HG03175 (cell line): ENCODE measurements around the gene C13orf42.
A peak's percentile ranks its signal among the peaks of the same experiment; 100 is the strongest.

ENCODE experiments used
- ATAC-seq: cut with Tn5 transposase; IDR thresholded peaks from one replicate; pipeline ENCODE4 v1.9.1; 2021; ENCODE audit warnings: mild to moderate bottlenecking, moderate library complexity; ENCODE audit not compliant: unreplicated experiment

C13orf42 gene

DNA sequence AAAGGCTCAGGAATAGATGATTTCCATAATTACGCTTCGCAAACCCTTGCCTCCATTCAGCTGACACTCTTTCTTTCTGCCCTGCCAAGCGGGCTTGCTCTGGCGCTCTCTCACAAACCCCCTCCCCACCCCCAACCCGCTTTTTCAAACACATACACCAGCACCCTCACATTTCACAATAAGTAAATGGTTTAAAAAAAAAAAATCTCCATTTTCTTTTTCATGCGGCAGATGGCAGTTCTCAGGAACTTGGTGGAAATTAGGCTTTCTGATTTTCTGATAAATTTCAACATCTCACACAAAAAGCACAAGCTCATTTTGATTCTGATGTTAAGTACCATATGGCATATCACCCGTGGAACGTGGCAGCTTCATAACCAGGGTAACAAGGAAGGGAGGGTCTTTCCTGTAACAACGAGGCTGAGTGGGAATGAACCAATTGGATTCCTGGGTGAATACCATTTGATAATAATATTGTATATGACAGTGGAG, 43.8 kb downstream of the C13orf42 start:
- no peak for ATAC-seq

DNA sequence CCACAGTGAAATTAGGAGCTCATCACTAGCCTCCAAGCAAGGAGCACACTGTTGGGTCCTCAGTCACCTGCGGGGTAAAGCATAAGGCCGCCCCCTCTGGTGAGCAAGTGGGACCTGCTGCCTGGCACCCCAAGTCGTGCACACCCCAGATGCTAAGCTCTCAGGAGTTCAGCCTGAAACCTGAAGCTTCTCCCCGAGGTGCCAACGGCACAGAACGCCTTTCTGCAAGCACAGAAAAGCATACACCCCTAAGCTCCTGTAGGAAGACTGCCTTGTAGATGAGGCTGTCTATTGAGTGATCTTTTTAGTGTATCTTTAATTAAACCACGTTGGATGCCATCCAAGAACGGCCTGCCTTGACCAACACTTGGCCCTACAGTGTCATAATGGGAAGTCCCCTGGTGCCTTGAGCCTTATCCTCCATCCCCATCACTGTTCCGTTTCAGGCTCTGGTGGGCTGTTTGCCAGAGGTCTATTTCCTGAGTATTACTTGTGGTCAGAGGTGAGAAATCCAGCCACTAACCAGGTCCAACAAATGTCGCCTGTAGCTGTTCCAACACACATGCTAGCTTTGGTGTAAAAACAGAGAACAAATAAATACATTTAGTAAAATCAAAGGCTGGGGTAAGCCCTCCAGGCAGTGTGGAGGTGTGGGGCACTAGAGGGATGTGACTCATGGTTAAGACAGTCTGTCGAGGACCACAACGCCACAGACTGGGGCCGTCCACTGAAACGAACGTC, 44.8 kb downstream of the C13orf42 start:
- peak; percentile 40 for ATAC-seq

DNA sequence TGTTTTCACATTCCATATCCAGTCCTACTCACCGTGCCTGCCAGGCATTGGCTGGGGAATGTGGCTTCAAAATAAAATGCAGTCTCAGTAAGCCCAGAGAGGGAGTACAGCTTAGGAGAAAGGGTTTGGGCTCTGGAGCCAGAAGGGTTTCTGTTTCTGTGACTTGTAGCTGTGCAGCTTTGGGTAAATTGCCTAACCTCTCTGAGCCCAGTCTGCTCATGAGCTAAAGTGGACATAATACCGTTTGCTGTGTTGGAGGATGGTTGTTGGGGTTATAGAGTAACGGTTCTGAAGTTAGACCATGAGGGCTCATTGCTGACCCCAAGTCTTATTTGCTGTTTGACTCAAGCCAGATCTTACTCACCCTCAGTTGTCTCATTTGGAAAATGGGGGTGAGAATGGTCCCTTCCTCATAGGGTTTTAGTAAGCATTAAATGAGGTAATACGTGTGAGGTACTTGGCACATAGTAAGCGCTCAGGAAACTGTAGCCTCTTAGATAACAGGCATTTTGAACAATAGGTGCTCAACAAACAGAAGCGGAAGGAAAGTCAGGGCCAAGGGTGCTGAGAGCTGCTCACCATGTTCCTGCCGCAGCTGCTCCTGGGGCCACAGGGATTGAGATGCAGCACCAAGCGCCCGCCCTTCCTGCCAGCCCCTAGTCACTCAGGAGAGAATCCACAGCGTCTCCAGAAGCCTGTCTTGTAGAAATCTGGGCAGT, 45.5 kb downstream of the C13orf42 start:
- no peak for ATAC-seq

DNA sequence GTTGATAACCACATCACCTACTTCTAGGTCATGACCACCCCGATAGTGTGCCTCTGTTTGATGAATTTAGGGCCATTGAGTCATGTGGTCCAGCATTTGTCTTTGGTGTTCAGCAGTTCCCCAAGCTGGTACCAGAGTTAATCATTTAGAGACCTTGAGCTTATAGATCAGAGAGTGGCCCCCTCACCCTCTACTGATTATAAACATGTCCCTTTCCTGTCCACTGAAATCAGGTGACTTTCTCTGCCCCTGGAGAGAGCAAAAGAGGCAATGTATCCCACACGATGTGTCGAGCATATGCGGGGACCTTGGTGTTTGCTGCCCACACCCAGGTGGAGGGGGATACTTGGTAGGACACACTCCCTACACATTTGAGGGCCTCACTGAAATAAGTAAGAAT, 46.3 kb downstream of the C13orf42 start:
- ATAC-seq = no peak

DNA sequence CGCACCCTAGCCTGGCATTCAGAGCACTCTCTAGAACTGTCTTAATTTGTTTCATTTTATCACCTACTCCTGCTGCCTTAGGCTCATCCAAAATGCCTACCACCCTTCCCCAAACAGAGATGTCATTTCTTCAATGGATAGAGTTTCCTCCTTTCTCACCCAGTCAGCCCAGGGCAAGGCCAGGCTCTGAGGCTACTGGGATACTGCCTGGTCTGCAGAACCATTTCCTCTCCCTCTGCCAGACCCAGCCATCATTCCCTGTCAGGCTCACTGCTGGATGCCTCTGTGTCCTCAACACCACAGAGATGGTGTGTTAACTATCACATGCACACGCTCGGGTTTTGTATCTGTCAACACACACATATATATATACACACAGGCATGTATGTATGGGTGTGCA, 47.2 kb downstream of the C13orf42 start:
- ATAC-seq = no peak

DNA sequence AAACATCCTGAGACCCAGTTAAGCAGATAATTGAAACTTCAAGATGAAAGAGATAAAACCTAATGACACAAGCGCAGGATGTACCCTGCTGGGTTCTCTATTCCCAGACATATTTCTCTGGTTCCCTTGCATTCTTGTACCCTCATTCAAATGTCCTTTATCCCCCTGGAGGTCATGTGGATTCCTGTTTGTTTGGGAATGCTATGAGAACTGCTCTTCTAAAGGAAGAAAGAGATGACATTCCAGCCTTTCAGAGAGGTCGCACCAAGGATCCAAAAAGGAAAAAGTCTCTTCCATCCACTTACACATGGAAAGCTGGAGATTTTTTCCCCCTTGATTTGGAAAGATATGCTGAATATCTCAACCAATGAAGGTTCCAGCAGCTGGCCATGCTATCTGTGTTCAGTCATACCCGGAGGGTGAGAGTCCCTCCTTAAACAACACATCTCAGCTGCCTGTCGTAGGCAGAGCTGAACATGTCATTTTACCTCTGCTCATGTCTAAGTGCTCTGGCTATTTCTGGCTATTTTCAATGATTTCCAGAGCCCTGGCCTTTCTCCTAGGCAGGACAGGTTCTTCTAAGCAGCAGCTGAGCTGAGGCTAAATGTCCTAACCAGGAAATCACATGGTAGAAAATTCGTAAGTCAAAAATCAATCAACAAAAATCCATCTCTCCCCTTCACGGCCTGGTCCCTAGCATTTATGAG, 52.5 kb downstream of the C13orf42 start:
- no peak for ATAC-seq

DNA sequence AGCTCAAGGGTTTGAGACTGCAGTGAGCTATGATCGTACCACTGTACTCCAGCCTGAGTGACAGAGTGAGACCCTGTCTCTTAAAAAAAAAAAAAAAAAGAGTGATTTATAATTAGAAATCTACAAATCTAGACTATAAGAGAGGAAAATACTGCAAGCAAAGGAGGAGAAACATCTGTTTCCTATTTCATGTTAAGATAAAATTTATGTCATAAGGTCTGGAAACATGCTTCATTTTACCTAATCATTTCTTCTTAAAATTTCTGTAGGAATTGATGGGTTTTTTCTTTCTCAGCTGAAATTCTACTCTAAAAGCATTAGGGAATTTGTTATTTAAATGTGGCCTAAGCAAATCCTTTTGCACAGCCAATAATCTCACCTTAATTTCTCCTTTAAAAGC, 53.2 kb downstream of the C13orf42 start:
- ATAC-seq = no peak

DNA sequence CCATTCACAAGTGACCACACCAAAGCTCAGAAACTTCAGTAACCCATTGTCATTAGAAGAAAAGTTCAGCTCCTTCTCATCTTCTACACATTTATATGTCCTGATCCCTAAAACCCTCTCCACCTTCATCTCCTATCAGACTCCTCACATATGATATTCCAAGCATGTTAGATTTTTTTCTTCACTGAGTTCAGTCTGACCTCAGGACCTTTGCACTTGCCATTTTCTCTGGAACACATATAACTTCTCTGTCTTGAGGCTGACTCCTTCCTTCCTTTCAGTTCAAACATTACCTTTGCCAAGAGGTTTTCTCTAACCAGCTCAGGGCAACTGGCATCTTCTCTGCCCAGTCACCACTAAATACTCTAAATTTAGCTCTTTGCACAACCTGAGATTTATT, 54.1 kb downstream of the C13orf42 start:
- no peak for ATAC-seq

DNA sequence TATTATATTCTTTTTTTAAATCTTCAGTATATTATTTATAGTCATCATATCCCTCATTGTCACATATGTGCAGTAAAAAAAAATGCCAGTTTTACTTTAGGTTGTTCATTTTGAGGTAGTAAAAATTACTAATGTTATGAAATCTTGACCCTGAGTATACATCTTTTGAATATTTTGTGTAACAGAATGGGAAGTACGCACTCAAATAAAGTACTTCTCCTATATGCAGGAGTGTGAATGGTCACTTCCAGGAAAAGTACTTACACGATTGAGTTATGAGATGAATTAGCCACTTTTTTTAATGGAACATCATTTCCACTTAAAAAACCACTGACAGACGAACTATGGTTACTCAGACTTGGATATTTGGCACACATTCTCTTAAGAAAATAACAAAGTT, 58.5 kb downstream of the C13orf42 start:
- ATAC-seq = no peak

DNA sequence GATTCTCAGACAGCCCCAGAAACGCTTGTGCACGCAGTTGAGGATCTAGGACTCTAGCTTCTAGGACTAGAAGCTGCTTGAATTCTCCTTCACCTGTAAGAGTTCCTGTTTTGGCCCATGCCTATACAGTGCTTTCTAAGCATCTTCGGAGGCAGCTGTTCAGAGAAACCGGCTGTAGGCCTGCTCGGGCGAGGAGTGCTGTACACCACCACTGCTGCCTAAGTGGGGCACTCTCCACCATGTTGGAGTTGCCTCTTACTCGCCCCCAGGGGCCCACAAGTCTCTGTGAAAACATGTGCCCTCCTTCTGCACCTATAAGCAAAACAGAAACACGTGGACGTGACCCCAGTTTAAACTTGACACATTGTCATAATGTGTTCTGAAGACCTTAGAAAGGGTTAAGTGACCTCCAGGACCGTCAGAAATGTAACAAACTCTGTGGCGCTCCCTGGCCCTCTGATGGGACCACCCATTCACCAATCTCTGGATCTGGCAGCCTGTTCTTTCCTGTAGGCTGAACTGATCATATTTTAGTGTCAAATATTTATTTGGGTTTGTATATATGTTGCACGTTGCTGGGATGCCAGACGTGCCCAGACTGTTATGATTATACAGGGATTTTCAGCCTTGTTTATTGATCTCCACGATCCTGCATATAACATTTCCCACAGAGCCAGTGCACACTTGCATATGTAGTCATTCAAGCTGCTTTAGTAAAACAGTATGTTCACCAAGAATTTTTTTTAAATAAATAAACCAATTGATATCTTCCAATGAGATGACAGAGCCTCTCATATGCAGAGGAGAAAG, 60.8 kb downstream of the C13orf42 start:
- no peak for ATAC-seq

DNA sequence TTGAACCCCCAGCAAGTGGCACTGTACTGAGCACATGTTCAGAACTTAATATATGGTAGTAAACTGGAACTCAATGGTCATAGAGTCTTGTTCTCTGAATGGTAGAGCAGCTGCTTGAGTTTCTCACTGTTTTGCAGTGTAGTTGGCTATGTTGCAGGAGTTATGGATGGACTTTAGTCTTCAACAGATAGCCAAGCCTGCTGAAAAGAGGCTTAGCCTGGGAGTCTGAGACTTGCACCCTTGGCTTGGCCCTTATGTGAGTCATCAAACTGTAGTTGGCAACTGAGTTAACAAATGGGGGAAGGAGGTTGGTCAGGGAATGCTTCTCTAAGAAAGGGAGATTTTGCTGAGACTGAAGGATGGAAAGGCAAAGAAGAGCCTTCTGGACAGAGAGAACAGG, 62.5 kb downstream of the C13orf42 start:
- ATAC-seq = no peak

DNA sequence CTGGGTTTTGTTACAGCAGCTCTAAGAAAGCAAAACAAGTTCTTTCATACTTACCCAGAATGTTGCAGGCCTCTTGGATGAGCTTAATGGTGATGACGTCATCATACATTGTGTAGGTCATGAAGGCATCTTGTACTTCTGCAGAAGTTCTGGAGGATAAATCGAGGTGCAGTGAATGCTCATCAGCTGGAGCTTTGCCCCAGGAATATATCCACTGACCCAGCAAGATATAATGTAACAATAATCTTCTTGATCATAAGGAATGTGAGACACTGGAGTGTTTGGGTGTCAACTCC, 63.0 kb downstream of the C13orf42 start:
- no peak for ATAC-seq

DNA sequence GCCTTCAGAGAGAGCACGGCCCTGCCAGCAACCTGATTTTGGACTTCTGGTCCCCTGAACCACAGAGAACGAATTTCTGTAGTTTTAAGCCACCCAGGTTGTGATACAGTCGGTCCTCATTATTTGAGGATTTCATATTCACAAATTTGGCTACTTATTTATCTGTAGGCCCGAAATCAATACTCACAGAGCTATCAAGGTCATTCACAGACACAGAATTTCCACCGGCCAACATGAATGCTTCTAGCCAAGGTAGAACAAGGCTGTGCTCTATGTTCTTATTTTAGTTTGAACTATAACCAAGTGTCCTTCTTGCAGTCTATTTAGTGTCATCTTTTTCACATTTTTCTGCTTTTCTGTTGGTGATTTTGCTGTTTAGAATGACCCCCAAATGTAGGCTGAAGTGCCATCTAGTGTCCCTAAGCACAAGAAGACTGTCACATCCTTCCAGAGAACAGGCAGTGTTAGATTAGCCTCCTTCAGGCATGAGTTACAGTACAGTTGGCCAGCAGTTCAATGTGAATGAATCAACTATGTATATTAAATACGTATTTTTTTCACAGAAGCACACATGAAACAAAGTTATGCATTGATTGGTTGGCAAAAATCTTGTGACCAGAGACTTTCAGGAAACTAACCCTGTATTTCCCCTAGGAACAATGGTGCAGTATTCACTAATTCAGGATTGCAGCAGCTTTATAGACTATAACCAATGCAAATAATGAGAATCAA, 63.5 kb downstream of the C13orf42 start:
- no peak for ATAC-seq

DNA sequence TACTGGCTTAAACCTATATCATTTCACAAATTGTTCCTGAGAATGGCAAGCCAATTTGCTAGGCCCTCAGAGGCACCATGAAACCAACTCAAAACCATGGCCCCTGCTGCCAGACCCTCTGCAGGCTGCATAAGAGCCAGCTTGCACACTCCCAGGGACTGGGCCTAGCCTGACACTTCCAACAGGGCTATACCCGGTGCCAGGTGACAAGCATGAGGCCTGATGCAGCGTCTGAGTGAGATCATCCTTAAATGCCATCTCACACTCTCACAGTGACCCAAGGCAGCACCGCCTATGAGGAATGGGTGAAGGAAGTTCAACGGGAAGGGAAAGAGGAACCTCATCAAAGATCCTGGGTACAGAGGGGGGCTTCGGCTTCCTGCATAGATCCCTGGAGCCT, 65.6 kb downstream of the C13orf42 start:
- no peak for ATAC-seq

DNA sequence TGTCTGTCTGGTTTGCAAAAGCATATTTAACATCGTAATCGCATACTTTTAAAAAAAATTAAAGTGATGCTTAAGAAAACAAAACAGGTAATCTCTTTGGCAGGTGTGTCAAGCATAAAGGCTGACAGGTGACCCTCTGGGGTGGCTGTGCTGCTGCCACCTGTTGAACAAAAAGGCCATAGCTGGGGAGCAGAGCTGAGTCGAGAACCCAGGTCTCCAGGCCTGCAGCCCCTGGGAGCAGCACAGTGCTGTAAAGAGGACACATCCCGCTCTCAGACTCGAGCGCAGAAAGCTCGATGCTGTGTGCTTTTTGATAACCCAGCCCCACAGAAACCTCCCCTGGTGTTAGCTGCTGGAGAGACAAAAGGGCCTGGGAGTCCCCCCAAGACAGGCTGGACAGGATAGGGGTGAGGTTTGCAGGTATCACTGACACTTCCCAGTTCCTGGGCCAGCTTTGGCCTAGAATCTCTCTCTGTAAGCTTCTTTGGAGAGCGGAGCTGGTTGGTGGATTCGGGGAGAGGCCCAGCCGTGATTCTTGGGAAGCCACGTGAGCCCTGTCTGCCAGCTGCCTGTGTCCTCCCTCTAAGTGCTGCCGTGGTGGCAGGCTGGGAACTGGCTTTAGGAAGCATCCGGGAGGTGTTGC, 66.9 kb downstream of the C13orf42 start:
- ATAC-seq = no peak

DNA sequence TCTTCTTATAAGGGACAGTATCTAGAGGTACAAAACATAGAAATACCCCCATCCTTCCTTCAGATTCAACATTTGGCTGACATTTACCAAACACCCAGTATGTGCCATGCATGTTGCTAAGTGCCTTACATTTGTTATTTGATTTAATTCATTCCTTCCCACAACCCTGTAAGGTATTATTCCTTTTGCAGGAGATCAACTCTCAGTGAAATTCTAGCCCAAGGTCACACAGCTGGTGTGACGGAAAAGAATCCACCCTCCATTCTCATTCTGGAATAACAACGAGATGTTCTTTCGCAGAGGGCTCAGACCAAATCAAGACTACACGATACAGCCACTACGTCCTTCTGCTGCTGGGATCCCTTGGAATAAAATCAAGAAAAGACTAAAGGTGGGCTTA, 67.8 kb downstream of the C13orf42 start:
- ATAC-seq = no peak

DNA sequence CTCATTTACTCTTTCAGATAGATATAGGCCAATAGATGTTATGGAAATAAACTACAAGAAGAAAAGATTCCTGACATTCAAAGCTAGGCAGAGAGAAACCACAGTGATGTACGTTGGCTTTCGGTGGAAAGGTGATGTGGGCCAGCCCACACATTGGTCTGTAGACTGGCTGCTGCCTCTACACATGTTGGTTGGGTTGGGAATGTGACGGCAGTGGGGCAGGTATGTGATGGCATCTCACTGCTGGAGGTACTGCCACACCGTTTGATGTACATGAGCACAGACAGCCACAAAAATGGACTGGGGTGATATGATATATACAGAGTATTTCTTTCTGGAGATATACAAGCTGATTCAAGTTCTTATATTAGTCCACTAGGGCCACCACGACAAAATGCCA, 69.4 kb downstream of the C13orf42 start:
- no peak for ATAC-seq

DNA sequence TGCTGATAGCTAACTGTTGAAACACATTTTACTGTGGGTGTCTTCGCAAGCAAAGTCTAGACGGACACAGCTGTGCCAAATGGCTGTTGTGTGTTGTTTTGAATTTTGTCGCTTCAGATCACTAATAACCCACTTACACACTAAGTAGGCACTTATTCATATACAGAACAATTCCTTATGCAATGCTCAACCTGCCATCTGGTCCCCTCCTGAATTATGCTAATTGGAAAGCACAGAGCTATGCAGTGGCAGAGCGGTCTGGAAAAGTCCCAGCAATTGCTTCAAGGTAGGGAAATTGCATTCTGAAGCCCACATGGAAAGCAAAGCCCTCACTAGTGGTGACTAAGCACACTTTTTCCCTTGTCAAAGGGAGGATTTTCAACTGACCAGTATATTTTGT, 69.9 kb downstream of the C13orf42 start:
- ATAC-seq = no peak

DNA sequence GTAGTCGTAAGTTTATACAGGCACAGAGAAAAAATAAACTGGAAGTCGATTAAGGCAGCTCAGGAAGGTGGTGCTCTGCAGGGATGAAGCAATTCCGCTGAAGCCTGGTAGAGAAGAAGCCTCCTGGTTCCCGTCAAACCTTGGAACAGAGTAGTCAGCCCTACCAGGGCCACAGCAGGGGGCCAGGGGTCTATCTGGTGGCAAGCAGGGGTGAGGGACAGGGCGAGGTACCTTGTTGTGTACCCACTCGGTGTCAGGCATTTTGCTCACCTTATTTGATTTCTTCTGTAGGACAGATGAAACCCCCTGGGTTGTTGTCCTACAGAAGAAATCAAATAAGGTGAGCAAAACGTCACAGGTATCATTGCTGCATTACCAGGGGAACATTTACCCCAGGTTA, 70.6 kb downstream of the C13orf42 start:
- no peak for ATAC-seq

DNA sequence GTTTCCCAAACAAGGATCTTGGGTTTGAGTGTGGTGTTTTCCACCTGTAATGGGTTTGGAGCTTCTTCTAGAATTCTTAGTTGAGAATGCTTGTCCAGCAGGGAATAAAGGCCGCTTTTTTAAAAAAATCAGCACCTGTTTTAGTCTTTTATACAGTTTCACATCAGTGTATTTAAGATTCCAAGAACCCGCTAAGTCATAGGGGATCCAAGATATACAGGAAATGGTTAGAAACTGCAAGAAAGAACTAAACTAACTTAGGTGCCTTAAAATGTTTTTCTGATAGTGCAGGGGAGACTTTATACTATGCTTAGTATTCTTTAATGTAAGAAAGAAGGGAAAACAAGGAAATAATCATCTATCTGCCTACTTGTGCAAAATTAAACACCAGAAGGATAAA, 74.7 kb downstream of the C13orf42 start:
- no peak for ATAC-seq
